Stimulated activated CD4-positive, alpha-beta T cell treated with anti-CD3 and anti-CD28 coated beads, TNF-alpha, amount 100 ng/mL, for 1 hour (primary cell): ENCODE results near the gene SIM2.

ENCODE experiments used
- DNase-seq, 3 donors: peaks; one replicate each; pipeline ENCODE4 v3.0.0-alpha.2; 2020; ENCODE audit warnings: low read depth in 3 of 3, low spot score in 1 of 3

SIM2 gene

DNA sequence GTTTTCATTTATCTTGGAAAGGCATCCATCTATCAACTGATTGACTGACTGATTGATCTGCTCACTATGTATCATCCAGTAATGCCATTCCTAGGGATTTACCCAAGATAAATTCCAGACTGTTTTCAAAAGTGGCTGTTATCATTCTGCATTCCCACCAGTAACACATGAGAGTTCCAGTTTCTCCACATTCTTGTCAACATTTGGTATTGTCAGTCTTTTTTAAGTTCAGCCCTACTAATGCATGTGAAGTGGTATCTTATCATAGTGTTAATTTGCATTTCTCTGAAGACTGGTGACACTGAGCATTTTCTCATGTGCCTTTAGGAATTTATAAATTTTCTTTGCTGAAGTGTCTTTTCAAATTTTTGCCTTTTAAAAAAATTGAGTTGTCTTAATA lies 99.6 kb downstream of the SIM2 start:
- no peak for DNase-seq
